HepG2 (cell line): Measurements from ENCODE around the gene BCL2L13. TPM values are rescaled to one million over a fixed set of nuclear protein-coding genes. Genes with fewer than 3 reads are reported as not detected.

Experiments used
- HDAC6 ChIP-seq: fragments of 200-600 bp; sonication (generic); IDR thresholded peaks from 2 replicates; pipeline ENCODE4 v1.7.0; 2017; ENCODE audit warnings: mild to moderate bottlenecking, antibody characterized with exemption, low read length, low read depth
- YEATS2 ChIP-seq: sonication (generic); formaldehyde crosslinking; IDR thresholded peaks from 2 replicates; pipeline ENCODE4 v1.4.0; 2020; ENCODE audit warnings: missing genetic modification reagents, borderline replicate concordance
- polyA plus RNA-seq, 8 experiments: library from polyadenylated mRNA; depleted of rRNA in 3 of 8; stranded (reverse) in 7 of 8; unstranded in 1 of 8; fragments of >200 nt; fragmentation: Illumina TruSeq in 4 of 8; extraction: Trizol in 4 of 8; gene quantifications; 2 replicates each; pipeline versions ENCODE4 v1.2.1 to v1.2.3, GENCODE V29; 2011 to 2016; ENCODE audit warnings: low read depth in 4 of 8, missing spikeins in 1 of 8, mixed read lengths in 1 of 8; ENCODE audit not compliant: insufficient read depth in 1 of 8
- total RNA-seq, 5 experiments: library from RNA; depleted of rRNA; stranded (reverse); fragments of >200 nt; fragmentation: Illumina TruSeq; extraction: Trizol; gene quantifications; 2 replicates each; pipeline ENCODE4 v1.2.3, GENCODE V29; 2016; ENCODE audit warnings: low read depth in 1 of 5
- TF ChIP-seq, protein P1 (sequence below): sonication (generic); formaldehyde crosslinking; IDR thresholded peaks from 2 replicates; pipeline ENCODE4 v1.9.0; 2021; ENCODE audit warnings: mild to moderate bottlenecking, missing genetic modification reagents
- TF ChIP-seq, protein P2 (sequence below): sonication (generic); formaldehyde crosslinking; IDR thresholded peaks from 2 replicates; pipeline ENCODE4 v1.4.0; 2020; ENCODE audit warnings: missing genetic modification reagents
- TF ChIP-seq, protein P3 (sequence below): sonication (generic); formaldehyde crosslinking; IDR thresholded peaks from 2 replicates; pipeline ENCODE4 v1.8.1; 2023; ENCODE audit warnings: mild to moderate bottlenecking, missing genetic modification reagents, borderline replicate concordance
- TF ChIP-seq, protein P4 (sequence below): conservative IDR thresholded peaks from 2 replicates; pipeline ENCODE4 v1.6.1; 2018; ENCODE audit warnings: missing genetic modification reagents

BCL2L13 gene
- total and polyA plus RNA-seq, 2 of the 13 experiments (the other 11 are each of a cell fraction or from before 2014, with no cell fraction given), result 13.5 to 14.6 TPM

DNA sequence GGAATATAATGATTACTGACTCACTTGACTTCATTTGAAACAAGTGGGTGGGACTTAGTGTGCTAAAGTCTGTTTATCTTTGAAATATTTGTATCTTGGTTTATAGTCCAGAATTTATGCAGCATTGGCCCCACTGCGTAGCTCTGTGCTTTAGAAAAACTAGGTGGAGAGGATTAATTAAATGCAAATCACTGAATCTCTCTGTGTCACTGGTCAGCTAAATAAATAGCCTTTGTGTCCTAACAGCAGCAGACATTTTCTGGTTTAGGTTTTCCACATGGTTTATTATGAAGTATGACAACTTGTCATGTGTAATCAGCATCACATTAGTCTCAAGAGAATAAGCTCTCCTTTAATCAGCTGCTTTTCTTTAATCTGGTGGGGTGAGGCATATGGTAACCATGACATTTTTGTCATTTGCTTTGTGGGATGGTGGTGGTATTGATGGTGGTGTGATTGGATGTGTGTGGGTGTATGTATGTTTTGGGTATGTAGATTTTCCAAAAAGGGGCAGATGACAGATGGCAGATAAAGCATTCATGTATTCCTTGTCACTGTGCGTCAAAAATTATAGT is 33.9 kb downstream of the BCL2L13 start (continued):
- TF ChIP-seq HDAC6 (no peak), YEATS2 (CRISPR knock-in tag) (no peak)
- TF ChIP-seq, protein P1, sequence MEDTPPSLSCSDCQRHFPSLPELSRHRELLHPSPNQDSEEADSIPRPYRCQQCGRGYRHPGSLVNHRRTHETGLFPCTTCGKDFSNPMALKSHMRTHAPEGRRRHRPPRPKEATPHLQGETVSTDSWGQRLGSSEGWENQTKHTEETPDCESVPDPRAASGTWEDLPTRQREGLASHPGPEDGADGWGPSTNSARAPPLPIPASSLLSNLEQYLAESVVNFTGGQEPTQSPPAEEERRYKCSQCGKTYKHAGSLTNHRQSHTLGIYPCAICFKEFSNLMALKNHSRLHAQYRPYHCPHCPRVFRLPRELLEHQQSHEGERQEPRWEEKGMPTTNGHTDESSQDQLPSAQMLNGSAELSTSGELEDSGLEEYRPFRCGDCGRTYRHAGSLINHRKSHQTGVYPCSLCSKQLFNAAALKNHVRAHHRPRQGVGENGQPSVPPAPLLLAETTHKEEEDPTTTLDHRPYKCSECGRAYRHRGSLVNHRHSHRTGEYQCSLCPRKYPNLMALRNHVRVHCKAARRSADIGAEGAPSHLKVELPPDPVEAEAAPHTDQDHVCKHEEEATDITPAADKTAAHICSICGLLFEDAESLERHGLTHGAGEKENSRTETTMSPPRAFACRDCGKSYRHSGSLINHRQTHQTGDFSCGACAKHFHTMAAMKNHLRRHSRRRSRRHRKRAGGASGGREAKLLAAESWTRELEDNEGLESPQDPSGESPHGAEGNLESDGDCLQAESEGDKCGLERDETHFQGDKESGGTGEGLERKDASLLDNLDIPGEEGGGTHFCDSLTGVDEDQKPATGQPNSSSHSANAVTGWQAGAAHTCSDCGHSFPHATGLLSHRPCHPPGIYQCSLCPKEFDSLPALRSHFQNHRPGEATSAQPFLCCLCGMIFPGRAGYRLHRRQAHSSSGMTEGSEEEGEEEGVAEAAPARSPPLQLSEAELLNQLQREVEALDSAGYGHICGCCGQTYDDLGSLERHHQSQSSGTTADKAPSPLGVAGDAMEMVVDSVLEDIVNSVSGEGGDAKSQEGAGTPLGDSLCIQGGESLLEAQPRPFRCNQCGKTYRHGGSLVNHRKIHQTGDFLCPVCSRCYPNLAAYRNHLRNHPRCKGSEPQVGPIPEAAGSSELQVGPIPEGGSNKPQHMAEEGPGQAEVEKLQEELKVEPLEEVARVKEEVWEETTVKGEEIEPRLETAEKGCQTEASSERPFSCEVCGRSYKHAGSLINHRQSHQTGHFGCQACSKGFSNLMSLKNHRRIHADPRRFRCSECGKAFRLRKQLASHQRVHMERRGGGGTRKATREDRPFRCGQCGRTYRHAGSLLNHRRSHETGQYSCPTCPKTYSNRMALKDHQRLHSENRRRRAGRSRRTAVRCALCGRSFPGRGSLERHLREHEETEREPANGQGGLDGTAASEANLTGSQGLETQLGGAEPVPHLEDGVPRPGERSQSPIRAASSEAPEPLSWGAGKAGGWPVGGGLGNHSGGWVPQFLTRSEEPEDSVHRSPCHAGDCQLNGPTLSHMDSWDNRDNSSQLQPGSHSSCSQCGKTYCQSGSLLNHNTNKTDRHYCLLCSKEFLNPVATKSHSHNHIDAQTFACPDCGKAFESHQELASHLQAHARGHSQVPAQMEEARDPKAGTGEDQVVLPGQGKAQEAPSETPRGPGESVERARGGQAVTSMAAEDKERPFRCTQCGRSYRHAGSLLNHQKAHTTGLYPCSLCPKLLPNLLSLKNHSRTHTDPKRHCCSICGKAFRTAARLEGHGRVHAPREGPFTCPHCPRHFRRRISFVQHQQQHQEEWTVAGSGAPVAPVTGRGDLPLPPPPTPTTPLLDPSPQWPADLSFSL (CRISPR knock-in tag), result no peak
- TF ChIP-seq, protein P2, sequence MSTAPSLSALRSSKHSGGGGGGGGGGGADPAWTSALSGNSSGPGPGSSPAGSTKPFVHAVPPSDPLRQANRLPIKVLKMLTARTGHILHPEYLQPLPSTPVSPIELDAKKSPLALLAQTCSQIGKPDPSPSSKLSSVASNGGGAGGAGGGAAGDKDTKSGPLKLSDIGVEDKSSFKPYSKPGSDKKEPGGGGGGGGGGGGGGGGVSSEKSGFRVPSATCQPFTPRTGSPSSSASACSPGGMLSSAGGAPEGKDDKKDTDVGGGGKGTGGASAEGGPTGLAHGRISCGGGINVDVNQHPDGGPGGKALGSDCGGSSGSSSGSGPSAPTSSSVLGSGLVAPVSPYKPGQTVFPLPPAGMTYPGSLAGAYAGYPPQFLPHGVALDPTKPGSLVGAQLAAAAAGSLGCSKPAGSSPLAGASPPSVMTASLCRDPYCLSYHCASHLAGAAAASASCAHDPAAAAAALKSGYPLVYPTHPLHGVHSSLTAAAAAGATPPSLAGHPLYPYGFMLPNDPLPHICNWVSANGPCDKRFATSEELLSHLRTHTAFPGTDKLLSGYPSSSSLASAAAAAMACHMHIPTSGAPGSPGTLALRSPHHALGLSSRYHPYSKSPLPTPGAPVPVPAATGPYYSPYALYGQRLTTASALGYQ (CRISPR knock-in tag), result no peak
- TF ChIP-seq, protein P3, sequence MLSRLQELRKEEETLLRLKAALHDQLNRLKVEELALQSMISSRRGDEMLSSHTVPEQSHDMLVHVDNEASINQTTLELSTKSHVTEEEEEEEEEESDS (CRISPR knock-in tag), result no peak
- TF ChIP-seq, protein P4, sequence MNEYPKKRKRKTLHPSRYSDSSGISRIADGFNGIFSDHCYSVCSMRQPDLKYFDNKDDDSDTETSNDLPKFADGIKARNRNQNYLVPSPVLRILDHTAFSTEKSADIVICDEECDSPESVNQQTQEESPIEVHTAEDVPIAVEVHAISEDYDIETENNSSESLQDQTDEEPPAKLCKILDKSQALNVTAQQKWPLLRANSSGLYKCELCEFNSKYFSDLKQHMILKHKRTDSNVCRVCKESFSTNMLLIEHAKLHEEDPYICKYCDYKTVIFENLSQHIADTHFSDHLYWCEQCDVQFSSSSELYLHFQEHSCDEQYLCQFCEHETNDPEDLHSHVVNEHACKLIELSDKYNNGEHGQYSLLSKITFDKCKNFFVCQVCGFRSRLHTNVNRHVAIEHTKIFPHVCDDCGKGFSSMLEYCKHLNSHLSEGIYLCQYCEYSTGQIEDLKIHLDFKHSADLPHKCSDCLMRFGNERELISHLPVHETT, result no peak
